ENCODE measurements around the gene ELAVL3. TPM values are rescaled to one million over a fixed set of nuclear protein-coding genes. Genes with fewer than 3 reads are reported as not detected.

The ELAVL3 gene
- total and polyA plus RNA-seq, 8 donors = 0.10 to 11.0 (median 1.5) TPM; not detected in 3

DNA sequence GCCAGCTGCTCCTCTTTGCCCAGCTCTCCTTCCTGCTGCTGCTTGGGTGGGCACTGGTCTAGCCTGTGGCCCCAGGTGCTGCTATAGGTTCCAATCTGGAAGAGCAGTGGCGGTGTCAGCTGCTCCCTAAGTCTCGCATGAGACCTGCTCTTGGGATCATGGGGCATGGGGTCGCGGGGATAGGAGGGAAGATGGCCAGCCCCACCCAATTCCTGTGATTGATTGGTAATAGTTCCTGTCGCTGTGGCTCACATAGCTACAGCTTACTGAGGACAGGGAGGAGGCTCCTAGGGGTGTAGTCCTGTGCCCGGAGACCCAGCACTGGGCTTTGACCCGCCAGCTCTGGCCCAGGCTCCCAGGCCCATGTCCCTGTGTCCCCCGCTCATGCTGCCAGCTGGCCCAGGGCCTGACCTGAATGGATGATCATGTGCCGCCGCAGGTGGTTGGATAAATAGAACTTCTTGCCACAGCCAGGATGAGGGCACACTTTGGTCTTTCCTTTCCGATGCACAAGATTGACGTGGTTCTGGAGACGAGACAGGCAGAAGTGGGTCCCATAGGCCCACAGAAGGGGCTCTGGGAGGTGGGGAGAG is 4.5 kb upstream of the ELAVL3 start:
- no peak for TF ChIP-seq POLR2AphosphoS5 (IDR thresholded peaks at IDR 0.05)
- TF ChIP-seq EP300 (IDR thresholded peaks at IDR 0.05) = no peak
- no peak for TF ChIP-seq POLR2A (IDR thresholded peaks at IDR 0.05)
- no peak for TF ChIP-seq CTCF (IDR thresholded peaks at IDR 0.05)
- Histone ChIP-seq H3K27ac (no peak overlapping the region), H3K4me1 (peaks cover 19 to 31% (median 28%) of the 10 kb centered on the region in 4 donors), H3K36me3 (peaks cover 13 to 66% (median 46%) of the 10 kb centered on the region in 4 donors), H3K27me3 (peaks cover 20 to 64% (median 36%) of the 10 kb centered on the region in 3 donors), H3K9me3 (no peaks in the 10 kb centered on the region), H3K4me3 (no peak overlapping the region)
- 85 to 96% (median 91%) methylated on average over 11 to 13 of the region's 13 CpGs for WGBS, 5 donors
- no peak for DNase-seq
- intact Hi-C loops (cut with DNase I; ENCODE audit: low total_unique reads) = no loop called here

DNA sequence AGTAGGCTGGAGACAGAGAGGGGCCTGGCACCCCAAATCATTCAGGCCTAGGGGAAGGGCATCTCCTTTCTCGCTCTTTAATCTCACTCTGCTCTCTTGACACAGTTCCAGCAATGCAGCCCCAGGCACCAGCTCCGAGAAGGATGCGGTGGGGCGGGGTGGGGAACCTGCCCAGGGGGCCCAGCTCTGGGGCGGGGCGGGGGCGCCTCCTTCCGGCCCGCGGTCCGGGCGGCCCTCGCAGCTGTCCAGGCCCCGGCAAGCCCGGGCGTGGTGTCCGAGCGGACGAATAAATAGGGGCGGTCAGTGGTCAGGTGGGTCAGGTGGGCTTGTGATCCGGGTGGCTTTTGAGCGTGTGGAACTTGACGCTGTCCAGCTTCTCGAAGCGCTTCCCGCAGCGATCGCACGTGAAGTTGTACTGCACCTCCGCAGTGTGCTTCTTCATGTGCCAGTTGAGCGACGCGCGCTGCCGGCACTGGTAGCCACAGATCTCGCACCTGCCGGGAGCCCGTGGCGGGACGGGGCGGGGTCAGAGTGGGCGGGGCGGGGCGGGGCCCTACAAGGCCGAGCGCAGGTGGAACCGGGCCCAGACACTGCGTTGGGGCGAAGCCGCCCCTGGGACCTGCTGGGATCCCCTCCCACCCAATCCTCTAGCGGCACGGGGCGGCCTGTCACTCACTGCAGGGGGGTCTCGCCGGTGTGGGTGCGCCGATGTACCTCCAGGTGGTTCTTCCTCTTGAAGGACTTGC is 2.7 kb upstream of the ELAVL3 start:
- WGBS, 5 donors = 74 to 82% (median 80%) methylated on average over 29 to 57 of the region's 57 CpGs
- Histone ChIP-seq H3K36me3 (peaks cover 9 to 48% (median 34%) of the 10 kb centered on the region in 4 donors), H3K27me3 (peaks cover 27 to 82% (median 48%) of the 10 kb centered on the region in 3 donors), H3K4me1 (peaks cover 31 to 48% (median 42%) of the 10 kb centered on the region in 4 donors), H3K4me3 (no peak overlapping the region), H3K9me3 (no peaks in the 10 kb centered on the region), H3K27ac (no peak overlapping the region)
- TF ChIP-seq POLR2A (IDR thresholded peaks at IDR 0.05) (no peak), POLR2AphosphoS5 (IDR thresholded peaks at IDR 0.05) (no peak), EP300 (IDR thresholded peaks at IDR 0.05) (no peak), CTCF (IDR thresholded peaks at IDR 0.05) (no peak)
- no peak for DNase-seq
- intact Hi-C loops (cut with DNase I; ENCODE audit: low total_unique reads) = no loop called here

DNA sequence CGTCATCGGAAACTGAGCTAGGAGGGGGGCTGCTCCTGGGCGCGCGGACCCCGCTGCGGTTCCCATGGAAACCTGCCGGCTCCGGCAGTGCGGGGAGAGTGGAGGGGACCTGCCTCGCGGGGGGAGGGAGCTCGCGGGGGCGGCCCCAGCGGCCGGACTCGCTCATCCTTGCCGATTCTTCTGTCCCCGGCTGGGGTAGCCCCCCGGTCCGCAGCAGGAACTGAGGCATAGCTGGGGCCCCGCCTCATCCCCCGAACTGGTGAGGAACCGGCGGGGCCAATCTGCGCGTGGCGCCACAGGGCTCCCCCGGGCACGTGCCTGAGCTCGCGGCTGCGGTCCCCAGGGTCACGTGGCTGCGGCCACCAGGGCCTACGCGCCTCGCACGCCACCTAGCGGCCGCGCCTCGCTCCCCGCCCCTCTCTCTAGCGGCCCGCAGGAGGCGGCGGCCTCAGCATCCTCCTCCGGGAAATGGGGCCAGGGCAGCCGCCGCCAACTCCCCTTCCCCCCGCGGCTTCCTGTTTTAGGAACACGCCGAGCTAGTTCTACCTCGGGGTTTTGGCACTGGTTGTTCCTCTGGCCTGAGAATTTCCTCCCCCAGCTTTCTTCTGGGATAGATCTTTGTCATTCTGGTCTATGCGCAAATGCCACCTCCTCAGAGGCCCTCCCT is 1.7 kb upstream of the ELAVL3 start:
- Histone ChIP-seq H3K36me3 (peaks cover 7 to 40% (median 31%) of the 10 kb centered on the region in 4 donors), H3K27me3 (peaks cover 27 to 88% (median 48%) of the 10 kb centered on the region in 3 donors), H3K4me1 (peaks cover 31 to 48% (median 42%) of the 10 kb centered on the region in 4 donors), H3K9me3 (no peaks in the 10 kb centered on the region), H3K27ac (no peak overlapping the region), H3K4me3 (peak overlapping the region; percentile 24 to 41 (median 32))
- no peak for TF ChIP-seq EP300 (IDR thresholded peaks at IDR 0.05)
- TF ChIP-seq CTCF (IDR thresholded peaks at IDR 0.05) = peak in 5 of 7 experiments; percentile 81 to 97 (median 88)
- TF ChIP-seq POLR2AphosphoS5 (IDR thresholded peaks at IDR 0.05) = peak in 2 of 3 donors; percentile 32 to 85
- WGBS, 5 donors = 2 to 5% (median 5%) methylated on average over 22 to 58 of the region's 58 CpGs
- peak; percentile 86 to 95 for DNase-seq
- intact Hi-C loops (cut with DNase I; ENCODE audit: low total_unique reads) = no loop called here

Data from stomach (tissue), 9 donors.